HK-2 (cell line): Measurements from ENCODE around the gene LRGUK.
"Not testable (repeated sequence)": the region's sequence is repeated elsewhere in the genome, so short reads cannot be mapped to it uniquely, and the experiment has no call there.

ENCODE experiments used
- DNase-seq: peaks from one replicate; pipeline ENCODE4 v3.0.0-alpha.2; 2018; ENCODE audit not compliant: unreplicated experiment

The LRGUK gene

DNA sequence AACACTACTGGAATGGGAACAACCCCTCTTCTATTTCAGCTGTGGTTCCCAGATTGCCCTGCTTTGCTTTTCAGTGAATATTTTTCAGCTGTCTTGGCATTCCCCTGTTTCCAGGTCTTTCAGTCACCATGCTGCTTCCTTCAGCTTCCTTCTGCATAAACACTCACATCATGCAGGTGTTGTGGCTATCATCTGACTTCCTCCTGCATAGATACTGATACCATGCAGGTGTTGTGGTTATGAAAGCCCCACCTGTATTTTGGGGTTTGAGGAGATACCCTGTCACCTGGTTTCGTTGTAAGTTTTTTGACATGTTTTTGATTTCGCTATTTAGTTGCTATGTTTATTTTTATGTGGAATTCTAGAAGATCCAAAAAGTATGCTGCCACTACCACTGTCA lies 118.1 kb downstream of the LRGUK start:
- no peak for DNase-seq

DNA sequence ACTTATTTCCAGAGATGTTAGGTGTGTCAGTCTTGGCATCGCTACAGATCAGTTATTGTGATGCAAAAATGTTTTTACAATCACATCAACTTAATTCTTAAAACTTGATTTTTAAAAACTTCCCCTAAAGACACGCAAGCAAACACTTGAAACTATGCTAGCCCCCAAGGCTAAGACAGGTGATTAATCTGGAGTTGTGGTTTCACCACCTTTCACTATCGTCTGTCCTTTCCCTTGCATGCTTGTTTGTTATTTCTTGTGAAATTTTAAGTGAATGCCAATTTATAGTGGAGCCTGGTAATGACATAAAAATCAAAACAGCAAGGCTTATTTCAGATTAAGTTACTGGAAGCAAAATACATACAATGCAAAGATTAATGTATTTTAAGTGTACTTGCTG lies 119.2 kb downstream of the LRGUK start:
- DNase-seq, result no peak

- no peak for DNase-seq
These were observed 119.6 kb downstream of the LRGUK start for GRCh38 chr7:134246761-134247160.

GRCh38 chr7:134248196-134248595 lies 121.1 kb downstream of the LRGUK start:
- no peak for DNase-seq

GRCh38 chr7:134254311-134254710 lies 127.2 kb downstream of the LRGUK start:
- peak; percentile 2 for DNase-seq

- DNase-seq, result no peak
These were observed 128.7 kb downstream of the LRGUK start for GRCh38 chr7:134255814-134256213.

DNA sequence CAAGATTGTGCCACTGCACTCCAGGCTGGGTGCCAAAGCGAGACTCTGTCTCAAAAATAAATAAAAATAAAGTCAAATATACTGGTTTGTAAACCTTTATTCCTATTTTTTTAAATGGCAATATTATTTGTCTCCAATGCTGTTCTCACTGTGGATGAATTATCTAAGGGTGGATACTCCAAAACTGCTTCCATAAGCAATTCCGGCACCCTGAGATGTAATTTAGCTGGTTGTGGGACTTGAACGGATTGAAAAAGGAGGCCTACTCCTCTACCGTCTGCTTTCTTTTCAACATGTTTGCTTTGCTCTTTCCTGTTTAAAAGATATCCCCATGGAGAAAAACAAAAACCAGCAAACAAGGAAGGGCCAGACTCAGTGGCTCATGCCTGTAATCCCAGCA lies 135.2 kb downstream of the LRGUK start:
- no peak for DNase-seq

DNA sequence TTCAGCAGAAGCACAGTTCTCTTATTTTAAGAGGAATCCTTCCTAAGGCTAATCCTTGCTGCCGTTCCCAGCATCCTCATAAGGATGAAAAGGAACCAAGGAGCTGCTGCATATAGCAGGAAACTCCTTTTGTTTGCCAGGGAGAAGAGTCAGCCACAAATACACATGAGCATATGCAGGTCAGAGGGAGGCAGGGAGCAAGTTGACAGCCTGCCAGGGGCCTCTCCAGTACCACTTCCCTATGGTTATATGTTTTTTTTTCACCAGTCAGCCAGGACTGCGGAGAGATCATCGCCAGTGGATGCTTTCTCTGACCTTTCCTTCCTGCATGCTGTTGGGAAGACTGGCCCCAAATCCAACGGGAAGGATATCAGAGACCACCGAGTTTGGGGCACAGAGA lies 149.8 kb downstream of the LRGUK start:
- no peak for DNase-seq

- DNase-seq, result no peak
These were observed 151.5 kb downstream of the LRGUK start for GRCh38 chr7:134278502-134279153.

- no peak for DNase-seq
These were observed 152.2 kb downstream of the LRGUK start for GRCh38 chr7:134279336-134279735.

- DNase-seq, result no peak
These were observed 152.8 kb downstream of the LRGUK start for GRCh38 chr7:134279898-134280297.

DNA sequence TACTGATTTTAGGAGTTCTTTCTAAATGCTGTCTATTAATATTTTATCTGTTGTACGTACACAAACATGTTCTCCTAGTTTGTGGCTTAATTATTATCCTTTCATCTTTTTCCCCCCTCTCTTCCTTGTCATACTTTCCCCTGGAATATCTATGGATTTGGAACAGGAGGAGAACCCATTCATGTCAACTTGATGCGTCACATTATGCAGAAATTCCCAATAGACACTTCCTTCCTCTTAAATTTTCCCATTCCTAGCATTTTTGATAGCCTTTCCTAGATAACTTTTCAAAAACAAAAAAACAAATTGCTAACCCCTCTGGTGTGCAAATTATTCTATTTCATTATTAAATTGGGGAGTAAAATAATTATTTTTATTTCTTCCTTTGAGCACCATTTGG lies 153.4 kb downstream of the LRGUK start:
- DNase-seq, result no peak

DNA sequence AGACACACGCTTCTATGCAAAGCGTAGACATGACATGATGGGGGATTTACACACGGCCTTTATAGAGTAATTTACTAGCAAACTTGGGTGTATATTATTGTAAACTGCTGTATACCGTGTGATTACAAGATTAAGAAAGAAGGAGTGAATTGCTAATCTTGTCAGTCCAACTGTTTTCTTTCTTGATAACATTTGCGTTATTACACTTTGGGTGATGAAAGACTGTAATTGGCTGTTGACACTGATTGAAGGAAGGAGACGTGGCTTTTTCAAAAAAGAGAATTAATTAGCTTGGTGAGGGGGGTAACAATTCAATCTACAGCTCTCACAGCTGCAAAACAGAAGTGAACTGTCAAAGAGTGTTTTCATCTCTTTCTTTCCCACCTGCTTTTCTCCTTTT lies 156.9 kb downstream of the LRGUK start:
- no peak for DNase-seq

DNA sequence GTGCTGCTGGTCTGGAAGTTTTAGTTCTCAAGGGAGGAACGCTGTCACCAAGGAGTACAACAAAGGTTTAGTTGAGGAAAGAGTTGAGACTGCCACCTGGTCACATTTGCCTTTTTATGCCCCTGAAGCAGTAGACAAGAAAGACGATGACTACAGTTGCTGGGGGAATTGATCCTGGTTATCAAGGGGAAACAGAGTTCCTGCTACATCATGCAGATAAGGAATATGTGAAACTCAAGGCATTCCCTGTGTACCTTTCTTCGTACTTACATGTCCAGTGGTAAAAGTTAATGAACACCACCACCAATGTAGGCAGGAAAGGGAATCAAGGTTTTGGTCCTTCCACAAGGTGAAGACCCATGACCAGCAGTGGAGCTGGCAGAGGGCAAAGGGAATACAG lies 157.8 kb downstream of the LRGUK start:
- no peak for DNase-seq

DNA sequence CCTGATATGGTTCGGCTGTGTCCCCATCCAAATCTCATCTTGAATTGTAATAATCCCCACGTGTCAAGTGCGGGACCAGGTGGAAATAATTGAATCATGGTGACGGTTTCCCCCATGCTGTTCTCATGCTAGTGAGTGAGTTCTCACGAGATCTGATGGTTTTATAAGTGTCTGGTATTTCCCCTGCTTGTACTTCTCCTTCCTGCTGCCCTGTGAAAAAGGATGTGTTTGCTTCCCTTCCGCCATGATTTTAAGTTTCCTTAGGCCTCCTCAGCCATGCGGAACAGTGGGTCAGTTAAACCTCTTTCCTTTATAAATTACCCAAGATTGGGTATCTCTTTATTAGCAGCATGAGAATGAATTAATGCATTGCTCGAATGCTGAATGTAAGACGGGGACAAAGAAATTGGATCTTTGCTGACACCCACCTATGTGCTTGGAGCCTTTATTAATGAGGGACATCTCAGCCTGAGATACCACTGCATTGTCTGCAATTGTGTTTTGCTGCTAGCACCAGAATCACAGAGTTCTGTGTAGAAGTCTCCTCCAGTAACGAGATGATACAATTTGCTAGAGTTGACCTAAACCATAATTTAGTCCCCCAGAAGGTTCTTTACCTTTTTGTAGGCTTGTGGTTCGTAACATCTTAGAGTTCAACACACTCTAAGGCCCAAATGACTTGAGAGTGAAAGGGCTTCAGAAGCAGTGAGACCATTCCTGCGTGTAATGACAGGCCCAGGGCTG lies 160.9 kb downstream of the LRGUK start:
- DNase-seq, result no peak

- DNase-seq, result no peak
These were observed 162.3 kb downstream of the LRGUK start for GRCh38 chr7:134289423-134289822.

DNA sequence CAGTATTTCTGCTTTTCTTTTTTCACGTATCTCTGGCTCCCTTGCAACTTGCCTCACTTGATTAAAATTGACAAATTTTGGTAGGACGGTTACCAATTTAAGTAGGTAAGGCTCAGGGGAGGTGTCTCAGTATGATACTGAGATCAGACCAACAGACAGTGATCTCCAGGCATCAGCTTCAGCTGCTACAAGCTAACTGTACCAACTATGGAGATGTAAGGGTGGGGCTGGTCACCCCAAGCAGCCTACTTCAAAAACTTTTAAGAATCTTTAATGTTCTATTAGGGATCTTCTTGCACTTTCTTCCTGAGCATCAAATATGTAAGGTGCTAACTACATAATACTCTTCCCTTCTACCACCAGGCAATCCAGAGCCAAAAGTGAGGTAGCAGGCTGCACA lies 162.7 kb downstream of the LRGUK start:
- DNase-seq, result no peak

- no peak for DNase-seq
These were observed 163.1 kb downstream of the LRGUK start for GRCh38 chr7:134290286-134290685.

- no peak for DNase-seq
These were observed 166.0 kb downstream of the LRGUK start for GRCh38 chr7:134293002-134293740.

DNA sequence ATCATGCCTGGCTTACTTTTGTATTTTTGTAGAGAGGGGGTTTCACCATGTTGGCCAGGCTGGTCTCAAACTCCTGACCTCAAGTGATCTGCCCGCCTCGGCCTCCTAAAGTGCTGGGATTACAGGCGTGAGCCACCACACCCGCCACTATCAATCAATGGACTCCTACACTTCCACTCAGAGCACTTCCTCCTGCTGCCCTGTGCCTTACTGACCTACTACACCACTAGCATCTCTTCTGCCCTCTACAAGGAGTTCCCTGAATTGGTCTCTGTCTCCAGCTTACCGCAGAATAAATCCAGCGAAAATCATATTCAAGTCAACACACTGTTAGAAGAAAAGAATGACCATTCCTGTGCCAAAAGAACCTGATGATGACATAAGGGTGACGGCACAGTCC lies 168.8 kb downstream of the LRGUK start:
- not testable (repeated sequence) for DNase-seq

GRCh38 chr7:134297489-134297888 lies 170.3 kb downstream of the LRGUK start:
- no peak for DNase-seq

GRCh38 chr7:134298902-134299683 lies 172.0 kb downstream of the LRGUK start:
- DNase-seq, result no peak
